ENCODE results near the gene STX2.

GRCh38 chr12:130764073-130764472 is 75.0 kb downstream of the STX2 start:
- TF ChIP-seq KDM1A (IDR thresholded peaks at IDR 0.05; ENCODE audit: borderline replicate concordance) (no peak), JUND (IDR thresholded peaks at IDR 0.05; ENCODE audit: low read depth, low read length) (no peak)

All from GM12878 (cell line).